NCI-H1436 treated with DMSO at 0.1 percent for 48 hours (cell line): ENCODE data around the gene PPFIBP2.
"Not testable (repeated sequence)": the region's sequence is repeated elsewhere in the genome, so short reads cannot be mapped to it uniquely, and the experiment has no call there.

ENCODE experiments used
- DNase-seq: peaks from one replicate; lab custom pipeline; 2025; lab: John Stamatoyannopoulos, UW

The PPFIBP2 gene

GRCh38 chr11:7499081-7499480, 14.7 kb upstream of the PPFIBP2 start:
- no peak for DNase-seq

- no peak for DNase-seq
These were observed 13.5 kb upstream of the PPFIBP2 start for GRCh38 chr11:7500251-7500650.

- DNase-seq = no peak
These were observed 12.5 kb upstream of the PPFIBP2 start for GRCh38 chr11:7501251-7501650.

GRCh38 chr11:7501894-7502293, 11.9 kb upstream of the PPFIBP2 start:
- no peak for DNase-seq

- DNase-seq = no peak
These were observed 7.6 kb upstream of the PPFIBP2 start for GRCh38 chr11:7506243-7506642.

GRCh38 chr11:7508087-7508486, 5.7 kb upstream of the PPFIBP2 start:
- no peak for DNase-seq

GRCh38 chr11:7509966-7510365, 3.8 kb upstream of the PPFIBP2 start:
- no peak for DNase-seq

- DNase-seq = no peak
These were observed 2.4 kb upstream of the PPFIBP2 start for GRCh38 chr11:7511401-7511800.

- no peak for DNase-seq
These were observed 1.1 kb upstream of the PPFIBP2 start for GRCh38 chr11:7512525-7513233.

GRCh38 chr11:7514099-7514591, 346 bp downstream of the PPFIBP2 start:
- DNase-seq = no peak

- no peak for DNase-seq
These were observed 1.7 kb downstream of the PPFIBP2 start for GRCh38 chr11:7515447-7515886.

- no peak for DNase-seq
These were observed 2.7 kb downstream of the PPFIBP2 start for GRCh38 chr11:7516475-7516874.

- not testable (repeated sequence) for DNase-seq
These were observed 3.9 kb downstream of the PPFIBP2 start for GRCh38 chr11:7517743-7518142.

GRCh38 chr11:7518811-7519562, 5.2 kb downstream of the PPFIBP2 start:
- DNase-seq = no peak

GRCh38 chr11:7520011-7520942, 6.5 kb downstream of the PPFIBP2 start:
- DNase-seq = no peak

GRCh38 chr11:7520981-7521487, 7.2 kb downstream of the PPFIBP2 start:
- DNase-seq = no peak

GRCh38 chr11:7522121-7522520, 8.3 kb downstream of the PPFIBP2 start:
- no peak for DNase-seq

GRCh38 chr11:7522546-7522945, 8.7 kb downstream of the PPFIBP2 start:
- DNase-seq = no peak

- no peak for DNase-seq
These were observed 9.8 kb downstream of the PPFIBP2 start for GRCh38 chr11:7523416-7524210.

- no peak for DNase-seq
These were observed 10.8 kb downstream of the PPFIBP2 start for GRCh38 chr11:7524462-7525235.
